DND-41 (cell line): Measurements from ENCODE around the gene LAMC1.
"Not testable (repeated sequence)": the region's sequence is repeated elsewhere in the genome, so short reads cannot be mapped to it uniquely, and the experiment has no call there.

Experiments
- ATAC-seq: fragments of 200-7000 bp; cut with Tn5 transposase; 3 replicates; pipeline ENCODE4 v1.9.1; 2021; ENCODE audit warnings: low read depth; ENCODE audit not compliant: insufficient read depth
- DNase-seq: peaks from one replicate; pipeline ENCODE4 v3.0.0-alpha.2; 2020
- H2AFZ ChIP-seq: 2 replicates; pipeline ENCODE4 v1.6.0; 2012; ENCODE audit warnings: low read depth, low read length
- H3K27ac ChIP-seq: 2 replicates; pipeline ENCODE4 v1.5.1; 2012; ENCODE audit warnings: low read length, inconsistent platforms
- H3K27me3 ChIP-seq: fragments of 200-600 bp; sonication (generic); 2 replicates; pipeline ENCODE4 v1.6.0; 2012; ENCODE audit warnings: low read length, mild to moderate bottlenecking, inconsistent platforms; ENCODE audit not compliant: insufficient read depth, poor library complexity
- H3K36me3 ChIP-seq: 2 replicates; pipeline ENCODE4 v1.5.1; 2012; ENCODE audit warnings: low read length, inconsistent platforms; ENCODE audit not compliant: insufficient read depth
- H3K4me1 ChIP-seq: 2 replicates; pipeline ENCODE4 v1.5.1; 2012; ENCODE audit warnings: mild to moderate bottlenecking, low read length; ENCODE audit not compliant: insufficient read depth
- H3K4me2 ChIP-seq: 2 replicates; pipeline ENCODE4 v1.6.0; 2012; ENCODE audit warnings: mild to moderate bottlenecking, moderate library complexity, low read length, inconsistent platforms; ENCODE audit not compliant: insufficient read depth
- H3K4me3 ChIP-seq, 2 experiments: fragments of 200-600 bp in 1 of 2; shearing (Covaris generic) in 1 of 2; 2 replicates each; pipeline ENCODE4 v1.5.1; 2012 to 2016; ENCODE audit warnings: inconsistent platforms in 2 of 2, low read length in 2 of 2, mild to moderate bottlenecking in 2 of 2, low read depth in 1 of 2, moderate library complexity in 1 of 2
- H3K79me2 ChIP-seq: 2 replicates; pipeline ENCODE4 v1.6.0; 2012; ENCODE audit warnings: low read length, inconsistent platforms; ENCODE audit not compliant: insufficient read depth
- H3K9ac ChIP-seq: 2 replicates; pipeline ENCODE4 v1.6.0; 2012; ENCODE audit warnings: low read depth, mild to moderate bottlenecking, inconsistent platforms, low read length, moderate library complexity
- H3K9me3 ChIP-seq: 2 replicates; pipeline ENCODE4 v1.5.1; 2012; ENCODE audit warnings: low read length, moderate library complexity, mild to moderate bottlenecking, inconsistent platforms; ENCODE audit not compliant: insufficient read depth, severe bottlenecking
- H4K20me1 ChIP-seq: 2 replicates; pipeline ENCODE4 v1.6.0; 2012; ENCODE audit warnings: low read length; ENCODE audit not compliant: insufficient read depth
- EZH2 ChIP-seq: IDR thresholded peaks from 3 replicates; pipeline ENCODE4 v1.6.1; 2012; ENCODE audit warnings: borderline replicate concordance, low read depth, mild to moderate bottlenecking, moderate library complexity, low read length, inconsistent platforms; ENCODE audit not compliant: severe bottlenecking
- TF ChIP-seq, protein P1 (sequence below): IDR thresholded peaks from 2 replicates; pipeline ENCODE4 v1.5.1; 2012; ENCODE audit warnings: borderline replicate concordance, low read length, moderate library complexity, mild to moderate bottlenecking; ENCODE audit not compliant: poor library complexity, severe bottlenecking; ENCODE audit errors: extremely low read depth

LAMC1 gene

GRCh38 chr1:183069562-183070216, 46.5 kb downstream of the LAMC1 start:
- no peak overlapping the region for H3K9ac ChIP-seq
- H3K36me3 ChIP-seq, result no peaks in the 10 kb centered on the region
- H3K4me2 ChIP-seq, result no peak overlapping the region
- H3K27ac ChIP-seq, result no peak overlapping the region
- DNase-seq (no peak), ATAC-seq (no peak)
- no peaks in the 10 kb centered on the region for H3K79me2 ChIP-seq
- H3K9me3 ChIP-seq, result no peaks in the 10 kb centered on the region
- H3K4me1 ChIP-seq, result peaks cover 12% of the 10 kb centered on the region
- no peak for TF ChIP-seq EZH2
- TF ChIP-seq, protein P1, sequence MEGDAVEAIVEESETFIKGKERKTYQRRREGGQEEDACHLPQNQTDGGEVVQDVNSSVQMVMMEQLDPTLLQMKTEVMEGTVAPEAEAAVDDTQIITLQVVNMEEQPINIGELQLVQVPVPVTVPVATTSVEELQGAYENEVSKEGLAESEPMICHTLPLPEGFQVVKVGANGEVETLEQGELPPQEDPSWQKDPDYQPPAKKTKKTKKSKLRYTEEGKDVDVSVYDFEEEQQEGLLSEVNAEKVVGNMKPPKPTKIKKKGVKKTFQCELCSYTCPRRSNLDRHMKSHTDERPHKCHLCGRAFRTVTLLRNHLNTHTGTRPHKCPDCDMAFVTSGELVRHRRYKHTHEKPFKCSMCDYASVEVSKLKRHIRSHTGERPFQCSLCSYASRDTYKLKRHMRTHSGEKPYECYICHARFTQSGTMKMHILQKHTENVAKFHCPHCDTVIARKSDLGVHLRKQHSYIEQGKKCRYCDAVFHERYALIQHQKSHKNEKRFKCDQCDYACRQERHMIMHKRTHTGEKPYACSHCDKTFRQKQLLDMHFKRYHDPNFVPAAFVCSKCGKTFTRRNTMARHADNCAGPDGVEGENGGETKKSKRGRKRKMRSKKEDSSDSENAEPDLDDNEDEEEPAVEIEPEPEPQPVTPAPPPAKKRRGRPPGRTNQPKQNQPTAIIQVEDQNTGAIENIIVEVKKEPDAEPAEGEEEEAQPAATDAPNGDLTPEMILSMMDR, result no peak
- no peak overlapping the region for H2AFZ ChIP-seq
- H3K4me3 ChIP-seq, result no peak overlapping the region
- H3K27me3 ChIP-seq, result no peaks in the 10 kb centered on the region
- no peaks in the 10 kb centered on the region for H4K20me1 ChIP-seq

GRCh38 chr1:183070234-183070922, 47.2 kb downstream of the LAMC1 start:
- Histone ChIP-seq H3K36me3 (no peaks in the 10 kb centered on the region), H3K27ac (no peak overlapping the region), H3K79me2 (no peaks in the 10 kb centered on the region), H4K20me1 (no peaks in the 10 kb centered on the region), H3K4me3 (no peak overlapping the region), H3K27me3 (no peaks in the 10 kb centered on the region), H3K9ac (no peak overlapping the region), H3K9me3 (no peaks in the 10 kb centered on the region), H3K4me1 (peaks cover 12% of the 10 kb centered on the region), H3K4me2 (no peak overlapping the region), H2AFZ (no peak overlapping the region)
- no peak for DNase-seq
- no peak for ATAC-seq
- TF ChIP-seq EZH2, result no peak
- TF ChIP-seq, protein P1, result no peak

- Histone ChIP-seq H2AFZ (no peak overlapping the region), H3K9me3 (no peaks in the 10 kb centered on the region), H3K4me2 (no peak overlapping the region), H3K79me2 (no peaks in the 10 kb centered on the region), H3K27me3 (no peaks in the 10 kb centered on the region), H3K36me3 (no peaks in the 10 kb centered on the region), H3K4me1 (peaks cover 12% of the 10 kb centered on the region), H3K4me3 (no peak overlapping the region), H3K27ac (no peak overlapping the region), H4K20me1 (no peaks in the 10 kb centered on the region), H3K9ac (no peak overlapping the region)
- peak; percentile 77 for ATAC-seq
- no peak for TF ChIP-seq EZH2
- TF ChIP-seq, protein P1, result no peak
- DNase-seq, result peak; percentile 15
These were observed 47.9 kb downstream of the LAMC1 start for GRCh38 chr1:183070923-183071618.

DNA sequence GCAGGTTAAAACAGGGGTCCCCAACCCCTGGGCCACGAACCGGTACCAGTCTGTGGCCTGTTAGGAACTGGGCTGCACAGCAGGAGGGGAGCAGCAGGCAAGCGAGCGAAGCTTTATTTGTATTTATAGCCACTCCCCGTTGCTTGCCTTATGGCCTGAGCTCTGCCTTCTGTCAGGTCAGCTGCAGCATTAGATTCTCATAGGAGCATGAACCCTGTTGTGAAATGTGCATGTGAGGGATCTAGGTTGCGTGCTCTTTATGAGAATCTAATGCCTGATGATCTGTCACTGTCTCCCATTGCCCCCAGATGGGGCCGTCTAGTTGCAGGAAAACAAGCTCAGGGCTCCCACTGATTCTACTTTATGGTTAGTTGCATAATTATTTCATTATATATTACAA, 49.4 kb downstream of the LAMC1 start:
- not testable (repeated sequence) for H4K20me1 ChIP-seq, H3K4me2 ChIP-seq, H3K27ac ChIP-seq, H3K9me3 ChIP-seq, H3K4me3 ChIP-seq, H3K36me3 ChIP-seq, H3K9ac ChIP-seq, H3K27me3 ChIP-seq, DNase-seq, H3K79me2 ChIP-seq, H2AFZ ChIP-seq, ATAC-seq
- peaks cover 12% of the 10 kb centered on the region for H3K4me1 ChIP-seq
